Mammary epithelial cell (primary cell): ENCODE measurements around the gene CLASP1.

Experiments used
- CTCF ChIP-seq, 2 donors: IDR thresholded peaks in 1 of 2; conservative IDR thresholded peaks in 1 of 2; 2 replicates each; pipeline ENCODE4 v1.5.1; 2011 to 2012; ENCODE audit warnings: inconsistent platforms in 2 of 2, low read length in 2 of 2, mild to moderate bottlenecking in 2 of 2, control low read depth in 1 of 2, low read depth in 1 of 2; ENCODE audit not compliant: insufficient read depth in 1 of 2; ENCODE audit errors: extremely low read depth in 1 of 2
- EZH2 ChIP-seq: IDR thresholded peaks from 2 replicates; pipeline ENCODE4 v1.6.1; 2012; ENCODE audit warnings: low read length, inconsistent platforms, borderline replicate concordance

- TF ChIP-seq CTCF (conservative IDR thresholded peaks at IDR 0.05 in 1 of 2, IDR thresholded peaks at IDR 0.05 in 1 of 2; ENCODE audit: extremely low read depth in 1 of 2, insufficient read depth in 1 of 2, low read depth in 1 of 2, low read length in 2 of 2) (no peak), EZH2 (no peak)
Measured at GRCh38 chr2:121625953-121626352, 23.3 kb downstream of the CLASP1 start.
